ENCODE data around the gene SLC19A1.

DNA sequence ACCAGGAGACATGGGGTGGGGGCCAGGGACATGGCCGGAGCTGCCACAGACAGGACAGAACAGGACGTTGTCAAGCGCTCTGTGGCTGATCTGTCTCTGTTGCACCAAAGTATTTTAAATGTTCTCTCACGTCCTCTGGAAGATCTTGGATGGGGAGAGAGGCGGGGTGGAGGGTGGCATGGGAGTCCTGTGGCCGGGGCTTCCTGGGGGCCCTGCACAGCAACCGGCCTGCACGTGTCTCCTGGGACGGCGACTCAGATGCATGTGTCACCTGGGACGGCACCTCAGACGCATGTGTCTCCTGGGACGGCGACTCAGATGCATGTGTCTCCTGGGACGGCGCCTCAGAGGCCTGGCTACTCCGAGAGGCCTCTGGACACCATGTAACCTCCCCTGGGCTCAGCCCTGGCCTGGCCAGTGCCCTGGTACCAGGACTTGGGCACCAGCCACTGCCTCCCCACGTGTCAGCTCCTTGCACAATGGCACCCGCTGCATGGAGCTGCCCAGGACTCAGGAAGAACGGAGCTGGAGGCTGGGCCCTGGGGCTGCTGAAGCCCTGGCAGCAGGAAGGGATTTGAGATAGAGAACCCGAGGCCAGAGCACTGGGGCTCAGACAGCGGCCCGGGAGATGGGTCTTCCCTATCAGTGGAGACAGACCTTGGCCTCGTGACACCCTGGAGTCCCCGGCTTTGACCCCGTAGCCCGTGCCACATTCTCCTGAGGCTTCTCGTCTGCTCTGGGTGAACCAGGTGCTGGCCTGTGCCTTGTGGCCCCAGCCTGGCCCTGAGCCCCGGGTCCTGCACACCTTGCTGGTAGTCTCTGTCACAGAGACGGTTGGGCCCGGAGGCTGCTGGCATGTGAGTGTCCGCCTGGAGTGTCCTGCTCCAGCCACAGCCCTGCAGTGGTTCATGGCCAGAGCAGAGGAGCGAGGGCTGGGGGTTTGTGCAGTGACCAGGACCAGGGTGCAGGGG lies 14.7 kb upstream of the SLC19A1 start:
- TF ChIP-seq TAF1 (IDR thresholded peaks at IDR 0.05; ENCODE audit: low read depth) = no peak
- TF ChIP-seq CREB1 (IDR thresholded peaks at IDR 0.05; ENCODE audit: low read depth) = no peak
- TF ChIP-seq YY1 (IDR thresholded peaks at IDR 0.05; ENCODE audit: low read depth) = no peak
- TF ChIP-seq, protein P1, sequence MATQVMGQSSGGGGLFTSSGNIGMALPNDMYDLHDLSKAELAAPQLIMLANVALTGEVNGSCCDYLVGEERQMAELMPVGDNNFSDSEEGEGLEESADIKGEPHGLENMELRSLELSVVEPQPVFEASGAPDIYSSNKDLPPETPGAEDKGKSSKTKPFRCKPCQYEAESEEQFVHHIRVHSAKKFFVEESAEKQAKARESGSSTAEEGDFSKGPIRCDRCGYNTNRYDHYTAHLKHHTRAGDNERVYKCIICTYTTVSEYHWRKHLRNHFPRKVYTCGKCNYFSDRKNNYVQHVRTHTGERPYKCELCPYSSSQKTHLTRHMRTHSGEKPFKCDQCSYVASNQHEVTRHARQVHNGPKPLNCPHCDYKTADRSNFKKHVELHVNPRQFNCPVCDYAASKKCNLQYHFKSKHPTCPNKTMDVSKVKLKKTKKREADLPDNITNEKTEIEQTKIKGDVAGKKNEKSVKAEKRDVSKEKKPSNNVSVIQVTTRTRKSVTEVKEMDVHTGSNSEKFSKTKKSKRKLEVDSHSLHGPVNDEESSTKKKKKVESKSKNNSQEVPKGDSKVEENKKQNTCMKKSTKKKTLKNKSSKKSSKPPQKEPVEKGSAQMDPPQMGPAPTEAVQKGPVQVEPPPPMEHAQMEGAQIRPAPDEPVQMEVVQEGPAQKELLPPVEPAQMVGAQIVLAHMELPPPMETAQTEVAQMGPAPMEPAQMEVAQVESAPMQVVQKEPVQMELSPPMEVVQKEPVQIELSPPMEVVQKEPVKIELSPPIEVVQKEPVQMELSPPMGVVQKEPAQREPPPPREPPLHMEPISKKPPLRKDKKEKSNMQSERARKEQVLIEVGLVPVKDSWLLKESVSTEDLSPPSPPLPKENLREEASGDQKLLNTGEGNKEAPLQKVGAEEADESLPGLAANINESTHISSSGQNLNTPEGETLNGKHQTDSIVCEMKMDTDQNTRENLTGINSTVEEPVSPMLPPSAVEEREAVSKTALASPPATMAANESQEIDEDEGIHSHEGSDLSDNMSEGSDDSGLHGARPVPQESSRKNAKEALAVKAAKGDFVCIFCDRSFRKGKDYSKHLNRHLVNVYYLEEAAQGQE (IDR thresholded peaks at IDR 0.05; ENCODE audit: low read depth) = no peak
- TF ChIP-seq RAD21 (IDR thresholded peaks at IDR 0.05; ENCODE audit: low read depth) = no peak
- TF ChIP-seq, protein P2, sequence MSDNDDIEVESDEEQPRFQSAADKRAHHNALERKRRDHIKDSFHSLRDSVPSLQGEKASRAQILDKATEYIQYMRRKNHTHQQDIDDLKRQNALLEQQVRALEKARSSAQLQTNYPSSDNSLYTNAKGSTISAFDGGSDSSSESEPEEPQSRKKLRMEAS (IDR thresholded peaks at IDR 0.05) = no peak
- TF ChIP-seq FOXM1 (IDR thresholded peaks at IDR 0.05; ENCODE audit: borderline replicate concordance, low read depth) = no peak
- TF ChIP-seq, protein P3, sequence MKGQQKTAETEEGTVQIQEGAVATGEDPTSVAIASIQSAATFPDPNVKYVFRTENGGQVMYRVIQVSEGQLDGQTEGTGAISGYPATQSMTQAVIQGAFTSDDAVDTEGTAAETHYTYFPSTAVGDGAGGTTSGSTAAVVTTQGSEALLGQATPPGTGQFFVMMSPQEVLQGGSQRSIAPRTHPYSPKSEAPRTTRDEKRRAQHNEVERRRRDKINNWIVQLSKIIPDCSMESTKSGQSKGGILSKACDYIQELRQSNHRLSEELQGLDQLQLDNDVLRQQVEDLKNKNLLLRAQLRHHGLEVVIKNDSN (IDR thresholded peaks at IDR 0.05) = no peak
- TF ChIP-seq EP300 (IDR thresholded peaks at IDR 0.05; ENCODE audit: borderline replicate concordance) = no peak
- TF ChIP-seq TCF12 (IDR thresholded peaks at IDR 0.05; ENCODE audit: low read depth) = no peak
- no peak for TF ChIP-seq NFIC (IDR thresholded peaks at IDR 0.05)

All from Ishikawa (cell line).